H1 (cell line): Measurements from ENCODE around the gene ZNF761. TPM values are rescaled to one million over a fixed set of nuclear protein-coding genes. Genes with fewer than 3 reads are reported as not detected.

Source experiments
- polyA plus RNA-seq, 7 experiments: library from polyadenylated mRNA; depleted of rRNA in 3 of 7; stranded (reverse) in 5 of 7; unstranded in 2 of 7; fragments of >200 nt in 5 of 7; fragments of 200-250 nt in 2 of 7; gene quantifications; 1 replicate in 5 of 7; 2 replicates in 1 of 7; 4 replicates in 1 of 7; pipeline versions ENCODE4 v1.2.1 to v1.2.3, GENCODE V29; 2011 to 2013; ENCODE audit warnings: missing spikeins in 2 of 7, mixed read lengths in 2 of 7
- small RNA-seq: library from polyadenylated mRNA; stranded (forward); fragments of <200 nt; extraction: miRNeasy Mini kit (QIAGEN cat#:217004); gene quantifications from one replicate; pipeline ENCODE3, GENCODE V24; 2013; ENCODE audit not compliant: insufficient read depth
- total RNA-seq: library from RNA; stranded (reverse); fragmentation: NEBNext Ultra II Directional; extraction: Animal tissue kit (Norgen Biotek cat#: 25700); gene quantifications from 2 replicates; pipeline ENCODE4 v1.2.1, GENCODE V29; 2021

The ZNF761 gene
- total and polyA plus RNA-seq, 2 of the 8 experiments (the other 6 are each of a cell fraction or from before 2014, with no cell fraction given), result 11.1 to 25.1 TPM

Small RNA genes lying within 50 kb of the gene (small RNA-seq; reads per million reads assigned to genes)
- gene RPL39P36, result not detected

Other genes starting within 250 kb of the ZNF761 start
- gene ZNF665, start 238.6 kb upstream of the ZNF761 start, total RNA-seq, result 3.7 and 6.4 TPM in 2 replicates
- 2.4 and 2.8 TPM in 2 replicates for gene ZNF665, start 238.6 kb upstream of the ZNF761 start, polyA plus RNA-seq (2011; rRNA removed)
- 28.0 and 29.6 TPM in 2 replicates for gene ZNF677, start 177.1 kb upstream of the ZNF761 start, total RNA-seq
- gene ZNF677, start 177.1 kb upstream of the ZNF761 start, polyA plus RNA-seq (2011; rRNA removed), result 26.6 and 37.0 TPM in 2 replicates
- gene VN1R2, start 173.7 kb upstream of the ZNF761 start, total RNA-seq, result not detected in 2 replicates
- 0.06 TPM in 1 of 2 replicates, not detected in the other for gene VN1R2, start 173.7 kb upstream of the ZNF761 start, polyA plus RNA-seq (2011; rRNA removed)
- not detected in 2 replicates for gene VN1R4, start 164.3 kb upstream of the ZNF761 start, total RNA-seq
- gene VN1R4, start 164.3 kb upstream of the ZNF761 start, polyA plus RNA-seq (2011; rRNA removed), result not detected in 2 replicates
- gene ZNF845, start 98.2 kb upstream of the ZNF761 start, total RNA-seq, result 20.8 and 22.5 TPM in 2 replicates
- 2.4 and 3.6 TPM in 2 replicates for gene ZNF845, start 98.2 kb upstream of the ZNF761 start, polyA plus RNA-seq (2011; rRNA removed)
- 58.0 and 63.4 TPM in 2 replicates for gene ZNF525, start 66.3 kb upstream of the ZNF761 start, total RNA-seq
- 5.1 and 8.2 TPM in 2 replicates for gene ZNF525, start 66.3 kb upstream of the ZNF761 start, polyA plus RNA-seq (2011; rRNA removed)
- 21.0 and 22.3 TPM in 2 replicates for gene ZNF765, start 36.8 kb upstream of the ZNF761 start, total RNA-seq
- gene ZNF765, start 36.8 kb upstream of the ZNF761 start, polyA plus RNA-seq (2011; rRNA removed), result 4.5 and 5.4 TPM in 2 replicates
- 22.1 and 22.4 TPM in 2 replicates for gene ZNF813, start 35.7 kb downstream of the ZNF761 start, total RNA-seq
- gene ZNF813, start 35.7 kb downstream of the ZNF761 start, polyA plus RNA-seq (2011; rRNA removed), result 1.9 and 2.9 TPM in 2 replicates
- 36.7 and 44.1 TPM in 2 replicates for gene ZNF331, start 106.2 kb downstream of the ZNF761 start, total RNA-seq
- gene ZNF331, start 106.2 kb downstream of the ZNF761 start, polyA plus RNA-seq (2011; rRNA removed), result 30.0 and 43.7 TPM in 2 replicates
- not detected in 2 replicates for gene DPRX, start 200.0 kb downstream of the ZNF761 start, total RNA-seq
- not detected in 2 replicates for gene DPRX, start 200.0 kb downstream of the ZNF761 start, polyA plus RNA-seq (2011; rRNA removed)